GM23248 (cell line): Measurements from ENCODE around the gene ADCY2. TPM values are rescaled to one million over a fixed set of nuclear protein-coding genes. Genes with fewer than 3 reads are reported as not detected.

Source experiments
- DNase-seq: peaks from one replicate; pipeline ENCODE4 v3.0.0-alpha.2; 2015
- H2AFZ ChIP-seq: fragments of 200-600 bp; sonication (generic); 2 replicates; pipeline ENCODE4 v1.6.1; 2016; ENCODE audit warnings: antibody characterized with exemption
- H3F3A ChIP-seq: fragments of 200-600 bp; sonication (generic); 2 replicates; pipeline ENCODE4 v1.6.1; 2016; ENCODE audit warnings: mild to moderate bottlenecking, antibody characterized with exemption, mixed run types; ENCODE audit not compliant: insufficient read depth
- H3K27ac ChIP-seq: fragments of 200-600 bp; sonication (generic); 2 replicates; pipeline ENCODE4 v1.5.1; 2016; ENCODE audit warnings: mild to moderate bottlenecking
- H3K27me3 ChIP-seq: fragments of 200-600 bp; sonication (generic); replicated peaks from 2 replicates; pipeline ENCODE4 v1.6.1; 2016; ENCODE audit warnings: mild to moderate bottlenecking; ENCODE audit not compliant: insufficient read depth
- H3K36me3 ChIP-seq: fragments of 200-600 bp; sonication (generic); 2 replicates; pipeline ENCODE4 v1.6.1; 2016; ENCODE audit warnings: low read depth, mild to moderate bottlenecking
- H3K4me1 ChIP-seq: fragments of 200-600 bp; sonication (generic); 2 replicates; pipeline ENCODE4 v1.6.1; 2016; ENCODE audit warnings: mild to moderate bottlenecking; ENCODE audit not compliant: insufficient read depth
- H3K4me2 ChIP-seq: fragments of 200-600 bp; sonication (generic); one replicate; pipeline ENCODE4 v1.6.1; 2016; ENCODE audit warnings: mild to moderate bottlenecking; ENCODE audit not compliant: unreplicated experiment
- H3K4me3 ChIP-seq: fragments of 200-600 bp; sonication (generic); 2 replicates; pipeline ENCODE4 v1.5.1; 2016; ENCODE audit warnings: mild to moderate bottlenecking
- H3K79me2 ChIP-seq: fragments of 200-600 bp; sonication (generic); 2 replicates; pipeline ENCODE4 v1.6.1; 2016; ENCODE audit warnings: mild to moderate bottlenecking; ENCODE audit not compliant: insufficient read depth
- H3K9ac ChIP-seq: fragments of 200-600 bp; sonication (generic); 2 replicates; pipeline ENCODE4 v1.6.1; 2016; ENCODE audit warnings: mild to moderate bottlenecking
- H3K9me2 ChIP-seq: fragments of 200-600 bp; sonication (generic); 2 replicates; pipeline ENCODE4 v1.6.1; 2016; ENCODE audit warnings: mixed run types, mild to moderate bottlenecking, moderate library complexity; ENCODE audit not compliant: insufficient read depth
- H3K9me3 ChIP-seq: fragments of 200-600 bp; sonication (generic); one replicate; pipeline ENCODE4 v1.6.1; 2017; ENCODE audit warnings: low read depth
- H4K20me1 ChIP-seq: fragments of 200-600 bp; sonication (generic); 2 replicates; pipeline ENCODE4 v1.6.0; 2016; ENCODE audit not compliant: insufficient read depth
- EZH2 ChIP-seq: fragments of 200-600 bp; sonication (generic); IDR thresholded peaks from 2 replicates; pipeline ENCODE4 v1.6.1; 2018; ENCODE audit warnings: antibody characterized with exemption, mild to moderate bottlenecking; ENCODE audit not compliant: insufficient read depth, poor library complexity, severe bottlenecking
- EZH2phosphoT487 ChIP-seq: fragments of 200-600 bp; sonication (generic); IDR thresholded peaks from 2 replicates; pipeline ENCODE4 v1.6.1; 2018; ENCODE audit warnings: antibody characterized with exemption, moderate library complexity, mild to moderate bottlenecking, low read depth; ENCODE audit not compliant: insufficient read depth
- WGBS, 2 experiments: methylation state at CpG; one replicate each; pipeline ENCODE4 v1.1.6; 2015 to 2017; ENCODE audit warnings: low lambda C conversion rate in 2 of 2, low coverage in 1 of 2; ENCODE audit errors: missing lambda C conversion rate in 2 of 2; 5-methylcytosine and 5-hydroxymethylcytosine counted together
- in situ Hi-C: fragments of 300-500 bp; cut with MboI; formaldehyde crosslinking; loops from 2 replicates; pipeline ENCODE4 v1.15.0; 2020
- polyA plus RNA-seq: library from polyadenylated mRNA; unstranded; fragments of >200 nt; fragmentation: Nextera tagmentation; extraction: Ambion mirVana; gene quantifications from 2 replicates; pipeline ENCODE4 v1.2.1, GENCODE V29; 2016
- total RNA-seq: library from RNA; depleted of rRNA; stranded (reverse); fragments of >200 nt; shearing (Covaris generic); gene quantifications from 2 replicates; pipeline ENCODE4 v1.2.3, GENCODE V29; 2014

Gene ADCY2
- total and polyA plus RNA-seq, 2 experiments from 2014 or later = 0.11 TPM; not detected in 1

DNA sequence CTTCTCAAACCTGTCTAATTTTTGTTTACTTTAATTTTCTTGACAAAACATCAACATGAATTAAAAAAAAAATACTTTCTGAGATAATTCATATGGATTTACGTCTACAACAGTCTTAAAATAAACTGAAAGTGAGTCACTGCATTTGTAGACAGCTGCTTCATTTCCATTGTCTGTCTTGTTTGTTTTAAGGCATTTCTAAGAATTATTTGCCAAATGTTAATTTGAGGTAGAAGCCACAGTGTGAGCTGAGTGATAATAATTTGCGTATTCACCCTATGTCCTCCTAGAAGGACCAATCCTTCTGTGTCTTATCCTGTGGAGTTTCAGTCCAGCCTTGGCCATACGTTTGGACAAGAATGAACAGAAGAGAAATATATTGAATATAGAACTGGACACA lies 280.5 kb downstream of the ADCY2 start:
- H2AFZ ChIP-seq = no peak overlapping the region
- DNase-seq = no peak

DNA sequence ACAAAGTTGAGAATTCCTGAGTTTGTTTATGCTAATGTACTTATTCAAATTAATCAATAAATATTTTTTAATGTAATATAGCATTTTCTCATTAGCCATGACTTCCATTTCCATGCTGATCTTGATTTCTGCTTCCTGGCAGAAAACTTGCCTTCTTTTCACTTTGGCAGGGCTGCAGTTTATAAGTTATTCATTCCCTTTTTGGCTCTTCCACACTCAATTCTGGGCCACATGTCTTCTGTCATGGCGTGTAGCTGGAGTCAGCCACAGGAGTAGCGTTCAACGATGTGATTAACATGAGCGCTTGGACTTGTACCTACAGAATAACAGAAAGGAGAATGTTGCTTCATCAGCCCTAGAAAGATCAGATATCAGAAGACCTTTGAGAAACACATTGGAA lies 282.1 kb downstream of the ADCY2 start:
- Histone ChIP-seq H3K9me3 (no peaks in the 10 kb centered on the region), H3K79me2 (no peaks in the 10 kb centered on the region), H2AFZ (no peak overlapping the region), H3F3A (no peaks in the 10 kb centered on the region), H3K9ac (no peak overlapping the region), H3K27ac (no peak overlapping the region), H4K20me1 (no peaks in the 10 kb centered on the region), H3K36me3 (no peaks in the 10 kb centered on the region), H3K9me2 (no peaks in the 10 kb centered on the region), H3K27me3 (no peaks in the 10 kb centered on the region), H3K4me2 (no peak overlapping the region), H3K4me1 (no peaks in the 10 kb centered on the region), H3K4me3 (no peak overlapping the region)
- DNase-seq = no peak
- TF ChIP-seq EZH2phosphoT487 (no peak), EZH2 (no peak)
- WGBS, 2 experiments = 15 to 20% methylated on average over 4 of the region's 4 CpGs
- in situ Hi-C loops = no loop called here

More for the DNA sequence above, 280.5 kb downstream of the ADCY2 start:
- no peaks in the 10 kb centered on the region for H3K27me3 ChIP-seq
- no peak for TF ChIP-seq EZH2phosphoT487
- TF ChIP-seq EZH2 = no peak
- no peak overlapping the region for H3K27ac ChIP-seq
- no peaks in the 10 kb centered on the region for H4K20me1 ChIP-seq
- no peak overlapping the region for H3K4me2 ChIP-seq
- H3K9ac ChIP-seq = no peak overlapping the region
- no peaks in the 10 kb centered on the region for H3K9me2 ChIP-seq
- in situ Hi-C loops = no loop called here
- H3K4me3 ChIP-seq = no peak overlapping the region
- no peaks in the 10 kb centered on the region for H3K36me3 ChIP-seq
- WGBS, 2 experiments = 37 to 43% methylated on average over 3 of the region's 3 CpGs
- H3K9me3 ChIP-seq = no peaks in the 10 kb centered on the region
- H3K79me2 ChIP-seq = no peaks in the 10 kb centered on the region
- no peaks in the 10 kb centered on the region for H3K4me1 ChIP-seq
- no peaks in the 10 kb centered on the region for H3F3A ChIP-seq

DNA sequence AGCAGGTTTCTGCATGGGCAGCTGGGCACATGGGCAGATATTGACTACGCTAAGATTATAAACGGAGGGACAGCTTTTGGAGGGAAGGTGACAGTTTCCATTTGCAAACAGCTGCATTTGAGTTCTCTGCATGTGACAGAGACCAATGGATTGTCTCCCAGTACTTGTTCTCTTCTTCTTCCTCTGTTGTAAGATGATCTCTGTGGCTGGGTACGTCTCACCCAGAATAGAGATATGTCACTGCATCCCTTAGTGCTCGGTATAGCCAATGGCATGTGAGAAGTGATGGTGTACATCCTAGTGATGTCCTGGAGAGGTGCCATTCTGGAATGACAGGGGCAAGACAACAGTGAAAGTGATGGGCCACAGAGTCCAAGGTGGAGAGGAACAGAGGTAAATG lies 283.7 kb downstream of the ADCY2 start:
- H3K27ac ChIP-seq = no peak overlapping the region
- in situ Hi-C loops = no loop called here
- WGBS, 2 experiments = 52 to 54% methylated on average over 4 of the region's 4 CpGs
- no peak overlapping the region for H3K4me2 ChIP-seq
- no peaks in the 10 kb centered on the region for H4K20me1 ChIP-seq
- no peaks in the 10 kb centered on the region for H3K4me1 ChIP-seq
- DNase-seq = no peak
- H3K4me3 ChIP-seq = no peak overlapping the region
- no peaks in the 10 kb centered on the region for H3K9me2 ChIP-seq
- no peaks in the 10 kb centered on the region for H3K79me2 ChIP-seq
- no peaks in the 10 kb centered on the region for H3K9me3 ChIP-seq
- no peaks in the 10 kb centered on the region for H3F3A ChIP-seq
- H2AFZ ChIP-seq = no peak overlapping the region
- no peak for TF ChIP-seq EZH2phosphoT487
- TF ChIP-seq EZH2 = no peak
- H3K27me3 ChIP-seq = no peaks in the 10 kb centered on the region
- no peak overlapping the region for H3K9ac ChIP-seq
- no peaks in the 10 kb centered on the region for H3K36me3 ChIP-seq

DNA sequence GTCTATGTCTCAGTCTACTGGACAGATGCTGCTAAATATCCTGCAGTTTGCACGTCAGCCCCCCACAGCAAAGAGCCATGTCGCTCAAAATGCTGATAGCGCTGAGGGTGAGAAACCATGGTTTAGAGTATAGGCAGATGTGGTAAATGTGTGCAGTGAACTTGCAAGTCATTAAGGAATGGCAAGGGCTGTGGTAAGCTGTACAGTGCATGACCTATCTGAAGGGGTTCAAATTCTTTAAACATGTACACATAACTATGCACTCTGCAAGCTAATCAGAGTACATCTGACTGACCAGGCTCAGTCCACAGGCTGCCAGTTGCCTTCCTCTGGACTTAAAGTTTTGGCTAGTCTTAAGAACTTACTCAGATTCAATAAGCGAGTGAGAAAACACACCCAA lies 284.3 kb downstream of the ADCY2 start:
- no peak for DNase-seq
- TF ChIP-seq EZH2phosphoT487 = no peak
- TF ChIP-seq EZH2 = no peak
- 50 to 59% methylated on average over 4 of the region's 4 CpGs for WGBS, 2 experiments
- Histone ChIP-seq H4K20me1 (no peaks in the 10 kb centered on the region), H3K4me3 (no peak overlapping the region), H3K36me3 (no peaks in the 10 kb centered on the region), H3K9me3 (no peaks in the 10 kb centered on the region), H2AFZ (no peak overlapping the region), H3K4me2 (no peak overlapping the region), H3K27ac (no peak overlapping the region), H3K79me2 (no peaks in the 10 kb centered on the region), H3K9me2 (no peaks in the 10 kb centered on the region), H3F3A (no peaks in the 10 kb centered on the region), H3K9ac (no peak overlapping the region), H3K27me3 (no peaks in the 10 kb centered on the region), H3K4me1 (no peaks in the 10 kb centered on the region)
- in situ Hi-C loops = no loop called here

DNA sequence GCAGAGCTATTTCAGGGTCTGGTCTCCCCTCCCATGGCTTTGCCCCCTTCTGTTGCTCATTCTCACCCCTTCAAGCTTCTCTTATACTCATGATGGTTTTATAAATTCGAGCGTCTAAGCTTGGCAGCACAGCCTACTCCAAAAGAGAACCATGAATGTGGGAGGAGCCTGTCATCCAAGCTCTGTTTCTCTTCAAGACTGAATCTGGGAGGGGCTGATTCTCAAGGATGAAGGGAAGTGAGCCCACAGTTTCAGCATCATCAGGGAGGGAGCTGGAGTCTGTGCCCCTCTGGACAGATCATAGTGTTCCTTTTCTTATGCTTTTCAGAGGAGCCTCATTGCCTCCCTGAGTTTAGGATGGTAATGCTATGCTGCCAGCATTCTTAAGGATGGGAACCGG lies 286.4 kb downstream of the ADCY2 start:
- Histone ChIP-seq H3K79me2 (no peaks in the 10 kb centered on the region), H3K27ac (no peak overlapping the region), H3K36me3 (no peaks in the 10 kb centered on the region), H3K4me3 (no peak overlapping the region), H3K4me1 (no peaks in the 10 kb centered on the region), H3K9me3 (no peaks in the 10 kb centered on the region), H3K9ac (no peak overlapping the region), H3K9me2 (no peaks in the 10 kb centered on the region), H3K4me2 (no peak overlapping the region), H4K20me1 (no peaks in the 10 kb centered on the region), H3F3A (no peaks in the 10 kb centered on the region), H3K27me3 (no peaks in the 10 kb centered on the region), H2AFZ (no peak overlapping the region)
- TF ChIP-seq EZH2phosphoT487 (no peak), EZH2 (no peak)
- 17 to 33% methylated on average over 3 of the region's 3 CpGs for WGBS, 2 experiments
- in situ Hi-C loops = no loop called here
- no peak for DNase-seq
